ENCODE results near the gene EPHB1.

The EPHB1 gene

GRCh38 chr3:134849561-134849960, 54.5 kb downstream of the EPHB1 start:
- Histone ChIP-seq H3K9ac (ENCODE audit: low read depth, low read length) (no peak overlapping the region), H3K4me3 (ENCODE audit: low read depth, low read length) (no peak overlapping the region), H3K27ac (ENCODE audit: low read depth, low read length) (no peak overlapping the region), H3K36me3 (ENCODE audit: control insufficient read depth, insufficient read depth, low read length) (no peaks in the 10 kb centered on the region), H3K9me3 (ENCODE audit: control insufficient read depth, insufficient read depth, low read length) (no peaks in the 10 kb centered on the region), H3K4me1 (ENCODE audit: control insufficient read depth, insufficient read depth, low read length) (no peaks in the 10 kb centered on the region; the same call in 1 of the 2 replicates), H3K27me3 (ENCODE audit: control insufficient read depth, insufficient read depth, low read length) (no peaks in the 10 kb centered on the region)

DNA sequence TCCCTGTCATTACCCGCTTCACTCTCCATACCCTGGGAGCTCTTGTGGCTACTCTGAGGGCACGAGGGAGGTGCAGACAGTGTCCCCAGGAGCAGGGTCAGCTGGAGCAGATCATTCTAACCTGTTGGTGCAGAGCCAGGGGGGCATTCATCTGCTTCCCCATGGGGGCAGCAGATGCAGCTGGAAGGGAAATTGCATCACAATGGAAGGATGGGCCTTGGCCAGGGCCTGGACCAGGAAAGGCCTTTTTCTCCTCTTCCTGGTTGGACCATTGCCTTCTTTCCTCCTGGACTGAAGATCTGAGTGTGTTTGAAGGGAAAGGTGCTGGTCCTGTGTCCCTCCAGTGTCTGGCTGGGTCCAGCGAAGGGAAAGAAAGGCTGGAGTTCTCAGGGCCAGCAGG, 55.7 kb downstream of the EPHB1 start:
- H3K36me3 ChIP-seq (ENCODE audit: control insufficient read depth, insufficient read depth, low read length) = no peaks in the 10 kb centered on the region
- H3K27ac ChIP-seq (ENCODE audit: low read depth, low read length) = no peak overlapping the region
- no peak overlapping the region for H3K9ac ChIP-seq (ENCODE audit: low read depth, low read length)
- H3K4me3 ChIP-seq (ENCODE audit: low read depth, low read length) = no peak overlapping the region
- H3K4me1 ChIP-seq (ENCODE audit: control insufficient read depth, insufficient read depth, low read length) = no peaks in the 10 kb centered on the region; the same call in 1 of the 2 replicates
- H3K27me3 ChIP-seq (ENCODE audit: control insufficient read depth, insufficient read depth, low read length) = no peaks in the 10 kb centered on the region
- no peaks in the 10 kb centered on the region for H3K9me3 ChIP-seq (ENCODE audit: control insufficient read depth, insufficient read depth, low read length)

- no peak overlapping the region for H3K27ac ChIP-seq (ENCODE audit: low read depth, low read length)
- no peaks in the 10 kb centered on the region for H3K9me3 ChIP-seq (ENCODE audit: control insufficient read depth, insufficient read depth, low read length)
- H3K4me1 ChIP-seq (ENCODE audit: control insufficient read depth, insufficient read depth, low read length) = no peaks in the 10 kb centered on the region; the same call in 1 of the 2 replicates
- no peaks in the 10 kb centered on the region for H3K36me3 ChIP-seq (ENCODE audit: control insufficient read depth, insufficient read depth, low read length)
- H3K4me3 ChIP-seq (ENCODE audit: low read depth, low read length) = no peak overlapping the region
- no peaks in the 10 kb centered on the region for H3K27me3 ChIP-seq (ENCODE audit: control insufficient read depth, insufficient read depth, low read length)
- H3K9ac ChIP-seq (ENCODE audit: low read depth, low read length) = no peak overlapping the region
These were observed 57.1 kb downstream of the EPHB1 start for GRCh38 chr3:134852132-134852531.

DNA sequence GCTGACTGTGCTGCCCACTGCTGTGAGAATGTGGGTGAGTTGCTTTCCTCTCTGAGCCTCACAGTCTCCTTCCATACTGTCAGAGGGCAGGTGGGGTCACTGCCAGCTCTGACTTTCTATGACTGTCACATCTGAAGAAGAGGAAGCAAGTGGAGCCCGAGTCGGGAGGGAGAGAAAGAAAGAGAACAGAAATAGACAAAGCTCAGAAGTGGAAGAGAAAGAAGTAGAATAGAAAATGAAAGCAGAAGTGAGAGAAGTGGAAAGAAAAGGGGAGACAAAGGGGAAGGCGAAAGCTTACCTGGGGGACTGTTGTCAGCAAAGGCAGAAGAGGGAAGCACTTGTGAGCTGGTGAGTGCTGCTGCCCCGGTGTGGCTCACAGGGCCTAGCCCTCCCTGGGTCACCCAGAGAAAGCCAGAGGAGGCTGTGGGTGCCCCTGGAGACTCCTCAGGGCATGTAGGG, 57.9 kb downstream of the EPHB1 start:
- Histone ChIP-seq H3K27ac (ENCODE audit: low read depth, low read length) (no peak overlapping the region), H3K4me1 (ENCODE audit: control insufficient read depth, insufficient read depth, low read length) (no peaks in the 10 kb centered on the region; the same call in 1 of the 2 replicates), H3K36me3 (ENCODE audit: control insufficient read depth, insufficient read depth, low read length) (no peaks in the 10 kb centered on the region), H3K4me3 (ENCODE audit: low read depth, low read length) (no peak overlapping the region), H3K27me3 (ENCODE audit: control insufficient read depth, insufficient read depth, low read length) (no peaks in the 10 kb centered on the region), H3K9me3 (ENCODE audit: control insufficient read depth, insufficient read depth, low read length) (no peaks in the 10 kb centered on the region), H3K9ac (ENCODE audit: low read depth, low read length) (no peak overlapping the region)

DNA sequence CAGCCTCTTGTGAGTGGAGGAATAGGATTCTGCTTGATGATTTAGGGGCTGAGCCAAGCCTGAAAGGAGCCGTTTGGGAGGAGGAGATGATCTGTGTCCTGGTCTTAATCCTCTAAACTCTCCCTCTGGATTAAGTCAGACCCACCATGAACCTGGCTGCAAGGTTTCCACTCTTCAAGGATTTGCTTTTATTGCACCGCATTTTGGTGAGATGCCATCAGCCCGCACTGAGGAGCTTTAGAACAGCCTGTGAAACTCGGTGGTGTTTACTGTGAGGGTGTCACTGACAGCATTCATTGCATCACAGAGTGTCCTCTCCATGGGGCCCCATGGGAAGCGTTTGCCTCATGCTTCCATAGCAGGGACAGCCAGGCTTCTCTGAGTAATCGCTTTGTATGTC, 59.2 kb downstream of the EPHB1 start:
- H3K27ac ChIP-seq (ENCODE audit: low read depth, low read length) = no peak overlapping the region
- H3K4me1 ChIP-seq (ENCODE audit: control insufficient read depth, insufficient read depth, low read length) = no peaks in the 10 kb centered on the region; the same call in 1 of the 2 replicates

DNA sequence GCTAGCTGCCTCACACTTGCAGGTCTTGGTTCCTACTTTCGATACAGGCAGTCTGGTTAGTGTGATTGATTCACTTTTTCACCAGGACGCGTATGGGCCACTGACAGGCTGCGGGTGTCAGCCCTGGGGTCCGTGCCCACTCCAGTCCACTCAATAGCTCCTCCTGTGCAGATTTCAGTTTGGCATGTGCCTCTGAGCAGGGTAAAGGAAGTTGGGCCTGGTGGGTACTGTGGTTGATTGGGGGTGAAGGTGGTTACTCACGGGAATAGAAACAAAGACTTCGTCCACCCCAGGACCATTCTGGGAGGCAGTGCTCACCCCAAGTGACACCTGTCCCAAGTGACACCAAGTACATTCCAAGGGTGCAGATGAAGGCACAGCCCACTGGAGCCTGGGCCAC, 62.3 kb downstream of the EPHB1 start:
- Histone ChIP-seq H3K4me1 (ENCODE audit: control insufficient read depth, insufficient read depth, low read length) (no peaks in the 10 kb centered on the region), H3K9me3 (ENCODE audit: control insufficient read depth, insufficient read depth, low read length) (no peaks in the 10 kb centered on the region), H3K27me3 (ENCODE audit: control insufficient read depth, insufficient read depth, low read length) (no peaks in the 10 kb centered on the region), H3K36me3 (ENCODE audit: control insufficient read depth, insufficient read depth, low read length) (no peaks in the 10 kb centered on the region), H3K9ac (ENCODE audit: low read depth, low read length) (no peak overlapping the region), H3K27ac (ENCODE audit: low read depth, low read length) (no peak overlapping the region), H3K4me3 (ENCODE audit: low read depth, low read length) (no peak overlapping the region)

More for the DNA sequence above, 59.2 kb downstream of the EPHB1 start:
- no peaks in the 10 kb centered on the region for H3K27me3 ChIP-seq (ENCODE audit: control insufficient read depth, insufficient read depth, low read length)
- no peaks in the 10 kb centered on the region for H3K9me3 ChIP-seq (ENCODE audit: control insufficient read depth, insufficient read depth, low read length)
- no peak overlapping the region for H3K4me3 ChIP-seq (ENCODE audit: low read depth, low read length)
- no peaks in the 10 kb centered on the region for H3K36me3 ChIP-seq (ENCODE audit: control insufficient read depth, insufficient read depth, low read length)
- no peak overlapping the region for H3K9ac ChIP-seq (ENCODE audit: low read depth, low read length)

- Histone ChIP-seq H3K4me3 (ENCODE audit: low read depth, low read length) (no peak overlapping the region), H3K4me1 (ENCODE audit: control insufficient read depth, insufficient read depth, low read length) (no peaks in the 10 kb centered on the region), H3K9me3 (ENCODE audit: control insufficient read depth, insufficient read depth, low read length) (no peaks in the 10 kb centered on the region), H3K36me3 (ENCODE audit: control insufficient read depth, insufficient read depth, low read length) (no peaks in the 10 kb centered on the region), H3K27me3 (ENCODE audit: control insufficient read depth, insufficient read depth, low read length) (no peaks in the 10 kb centered on the region), H3K27ac (ENCODE audit: low read depth, low read length) (no peak overlapping the region), H3K9ac (ENCODE audit: low read depth, low read length) (no peak overlapping the region)
These were observed 62.8 kb downstream of the EPHB1 start for GRCh38 chr3:134857776-134858362.

- Histone ChIP-seq H3K27ac (ENCODE audit: low read depth, low read length) (no peak overlapping the region), H3K27me3 (ENCODE audit: control insufficient read depth, insufficient read depth, low read length) (no peaks in the 10 kb centered on the region), H3K9me3 (ENCODE audit: control insufficient read depth, insufficient read depth, low read length) (no peaks in the 10 kb centered on the region), H3K4me1 (ENCODE audit: control insufficient read depth, insufficient read depth, low read length) (no peaks in the 10 kb centered on the region), H3K4me3 (ENCODE audit: low read depth, low read length) (no peak overlapping the region), H3K9ac (ENCODE audit: low read depth, low read length) (no peak overlapping the region), H3K36me3 (ENCODE audit: control insufficient read depth, insufficient read depth, low read length) (no peaks in the 10 kb centered on the region)
These were observed 63.5 kb downstream of the EPHB1 start for GRCh38 chr3:134858441-134859035.

GRCh38 chr3:134859341-134859740, 64.3 kb downstream of the EPHB1 start:
- H3K27ac ChIP-seq (ENCODE audit: low read depth, low read length) = no peak overlapping the region
- no peaks in the 10 kb centered on the region for H3K27me3 ChIP-seq (ENCODE audit: control insufficient read depth, insufficient read depth, low read length)
- H3K36me3 ChIP-seq (ENCODE audit: control insufficient read depth, insufficient read depth, low read length) = no peaks in the 10 kb centered on the region
- no peak overlapping the region for H3K4me3 ChIP-seq (ENCODE audit: low read depth, low read length)
- no peaks in the 10 kb centered on the region for H3K9me3 ChIP-seq (ENCODE audit: control insufficient read depth, insufficient read depth, low read length)
- peaks cover 6% of the 10 kb centered on the region; the same call in 1 of the 2 replicates for H3K4me1 ChIP-seq (ENCODE audit: control insufficient read depth, insufficient read depth, low read length)
- no peak overlapping the region for H3K9ac ChIP-seq (ENCODE audit: low read depth, low read length)

DNA sequence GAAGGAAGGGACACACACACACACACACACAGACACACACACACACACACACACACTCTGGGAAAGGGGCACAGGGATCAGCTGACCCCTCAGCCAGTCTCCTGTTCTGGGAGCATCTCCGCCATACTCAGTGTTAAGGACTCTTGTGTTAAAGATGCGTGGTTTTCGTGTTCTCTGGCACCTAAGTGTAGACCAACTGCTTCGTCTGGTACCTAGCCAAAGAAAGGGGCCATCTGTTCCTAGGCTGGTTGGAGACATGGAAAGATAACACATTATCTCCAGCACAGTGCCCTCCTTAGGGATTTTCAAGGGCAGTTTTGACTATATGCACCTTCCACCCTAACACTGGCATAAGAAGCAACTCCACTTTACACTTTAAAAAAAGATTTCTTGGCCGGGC, 65.1 kb downstream of the EPHB1 start:
- Histone ChIP-seq H3K9ac (ENCODE audit: low read depth, low read length) (no peak overlapping the region), H3K27ac (ENCODE audit: low read depth, low read length) (no peak overlapping the region), H3K36me3 (ENCODE audit: control insufficient read depth, insufficient read depth, low read length) (no peaks in the 10 kb centered on the region), H3K27me3 (ENCODE audit: control insufficient read depth, insufficient read depth, low read length) (no peaks in the 10 kb centered on the region), H3K4me3 (ENCODE audit: low read depth, low read length) (no peak overlapping the region), H3K4me1 (ENCODE audit: control insufficient read depth, insufficient read depth, low read length) (peaks cover 8% of the 10 kb centered on the region; the same call in 1 of the 2 replicates), H3K9me3 (ENCODE audit: control insufficient read depth, insufficient read depth, low read length) (no peaks in the 10 kb centered on the region)

GRCh38 chr3:134863915-134864314, 68.9 kb downstream of the EPHB1 start:
- H3K4me3 ChIP-seq (ENCODE audit: low read depth, low read length) = no peak overlapping the region

More at GRCh38 chr3:134863915-134864314, 68.9 kb downstream of the EPHB1 start:
- Histone ChIP-seq H3K9me3 (ENCODE audit: control insufficient read depth, insufficient read depth, low read length) (no peaks in the 10 kb centered on the region), H3K27ac (ENCODE audit: low read depth, low read length) (no peak overlapping the region), H3K9ac (ENCODE audit: low read depth, low read length) (no peak overlapping the region), H3K27me3 (ENCODE audit: control insufficient read depth, insufficient read depth, low read length) (no peaks in the 10 kb centered on the region), H3K36me3 (ENCODE audit: control insufficient read depth, insufficient read depth, low read length) (no peaks in the 10 kb centered on the region), H3K4me1 (ENCODE audit: control insufficient read depth, insufficient read depth, low read length) (peaks cover 8% of the 10 kb centered on the region; the same call in 1 of the 2 replicates)
